Trophoblast cell (in vitro differentiated cells and primary cell): Measurements from ENCODE around the gene COL4A2. TPM values are rescaled to one million over a fixed set of nuclear protein-coding genes. Genes with fewer than 3 reads are reported as not detected.

Experiments
- DNase-seq, 2 donors: peaks; one replicate each; pipeline ENCODE4 v3.0.0-alpha.2; 2016
- H2AFZ ChIP-seq: 2 replicates; pipeline ENCODE4 v1.6.1; 2013; ENCODE audit warnings: low read length, moderate library complexity, mild to moderate bottlenecking; ENCODE audit not compliant: insufficient read depth, poor library complexity
- H2AK5ac ChIP-seq: 2 replicates; pipeline ENCODE4 v1.6.1; 2013; ENCODE audit warnings: mild to moderate bottlenecking, low read length
- H2BK120ac ChIP-seq: 2 replicates; pipeline ENCODE4 v1.6.1; 2013; ENCODE audit warnings: low read length, mild to moderate bottlenecking, moderate library complexity; ENCODE audit not compliant: insufficient read depth, poor library complexity
- H2BK12ac ChIP-seq: 2 replicates; pipeline ENCODE4 v1.6.1; 2013; ENCODE audit warnings: mild to moderate bottlenecking, low read length, moderate library complexity
- H2BK5ac ChIP-seq: 2 replicates; pipeline ENCODE4 v1.6.1; 2013; ENCODE audit warnings: low read length, low read depth, moderate library complexity, mild to moderate bottlenecking; ENCODE audit not compliant: poor library complexity
- H3K14ac ChIP-seq: 2 replicates; pipeline ENCODE4 v1.6.1; 2013; ENCODE audit warnings: mild to moderate bottlenecking, low read length
- H3K18ac ChIP-seq: 2 replicates; pipeline ENCODE4 v1.6.1; 2013; ENCODE audit warnings: mild to moderate bottlenecking, low read length
- H3K23ac ChIP-seq: 2 replicates; pipeline ENCODE4 v1.6.1; 2013; ENCODE audit warnings: low read length
- H3K27ac ChIP-seq: 2 replicates; pipeline ENCODE4 v1.5.1; 2013; ENCODE audit warnings: low read depth, mild to moderate bottlenecking, inconsistent platforms, low read length, moderate library complexity
- H3K27me3 ChIP-seq: 2 replicates; pipeline ENCODE4 v1.6.1; 2013; ENCODE audit warnings: inconsistent platforms, mild to moderate bottlenecking, low read length, moderate library complexity; ENCODE audit not compliant: insufficient read depth
- H3K36me3 ChIP-seq, 2 experiments: 1 replicate in 1 of 2; 2 replicates in 1 of 2; pipeline ENCODE4 v1.6.1; 2013; ENCODE audit warnings: low read length in 2 of 2, mild to moderate bottlenecking in 2 of 2, moderate library complexity in 1 of 2; ENCODE audit not compliant: insufficient read depth in 2 of 2, control insufficient read depth in 1 of 2
- H3K4ac ChIP-seq: 2 replicates; pipeline ENCODE4 v1.6.1; 2013; ENCODE audit warnings: low read depth, mild to moderate bottlenecking, low read length, moderate library complexity
- H3K4me1 ChIP-seq, 2 experiments: 1 replicate in 1 of 2; 2 replicates in 1 of 2; pipeline ENCODE4 v1.6.1; 2013; ENCODE audit warnings: low read length in 2 of 2, mild to moderate bottlenecking in 2 of 2, moderate library complexity in 1 of 2; ENCODE audit not compliant: insufficient read depth in 2 of 2, control insufficient read depth in 1 of 2
- H3K4me2 ChIP-seq: 2 replicates; pipeline ENCODE4 v1.6.1; 2013; ENCODE audit warnings: inconsistent platforms, mild to moderate bottlenecking, low read length, moderate library complexity
- H3K4me3 ChIP-seq: 2 replicates; pipeline ENCODE4 v1.5.1; 2013; ENCODE audit warnings: mild to moderate bottlenecking, low read depth, low read length, inconsistent platforms
- H3K79me1 ChIP-seq: one replicate; pipeline ENCODE4 v1.6.1; 2013; ENCODE audit warnings: low read length
- H3K79me2 ChIP-seq: 2 replicates; pipeline ENCODE4 v1.6.1; 2013; ENCODE audit warnings: low read length, mild to moderate bottlenecking; ENCODE audit not compliant: control insufficient read depth, insufficient read depth, poor library complexity
- H3K9ac ChIP-seq: 2 replicates; pipeline ENCODE4 v1.6.1; 2013; ENCODE audit warnings: mild to moderate bottlenecking, low read length
- H3K9me3 ChIP-seq: 2 replicates; pipeline ENCODE4 v1.6.1; 2013; ENCODE audit warnings: low read depth, mild to moderate bottlenecking, control low read depth, inconsistent platforms, low read length; ENCODE audit not compliant: insufficient read depth
- H4K12ac ChIP-seq: 2 replicates; pipeline ENCODE4 v1.6.1; 2013; ENCODE audit warnings: low read depth, mild to moderate bottlenecking, low read length, moderate library complexity
- H4K8ac ChIP-seq: 2 replicates; pipeline ENCODE4 v1.6.1; 2013; ENCODE audit warnings: low read depth, mild to moderate bottlenecking, low read length, moderate library complexity
- H4K91ac ChIP-seq: one replicate; pipeline ENCODE4 v1.6.1; 2013; ENCODE audit warnings: low read depth, mild to moderate bottlenecking, low read length, moderate library complexity
- WGBS: extraction: QIAGEN DNeasy Blood & Tissue Kit; methylation state at CpG from one replicate; pipeline ENCODE4 v1.1.7; 2013; ENCODE audit warnings: missing lambda C conversion rate; ENCODE audit not compliant: insufficient read length, insufficient coverage; ENCODE audit errors: extremely low coverage; 5-methylcytosine and 5-hydroxymethylcytosine counted together
- polyA plus RNA-seq: library from polyadenylated mRNA; stranded (reverse); fragments of 200-250 nt; gene quantifications from 2 replicates; pipeline ENCODE4 v1.2.3, GENCODE V29; 2013

COL4A2 gene
- 769 and 825 TPM in 2 replicates for polyA plus RNA-seq

DNA sequence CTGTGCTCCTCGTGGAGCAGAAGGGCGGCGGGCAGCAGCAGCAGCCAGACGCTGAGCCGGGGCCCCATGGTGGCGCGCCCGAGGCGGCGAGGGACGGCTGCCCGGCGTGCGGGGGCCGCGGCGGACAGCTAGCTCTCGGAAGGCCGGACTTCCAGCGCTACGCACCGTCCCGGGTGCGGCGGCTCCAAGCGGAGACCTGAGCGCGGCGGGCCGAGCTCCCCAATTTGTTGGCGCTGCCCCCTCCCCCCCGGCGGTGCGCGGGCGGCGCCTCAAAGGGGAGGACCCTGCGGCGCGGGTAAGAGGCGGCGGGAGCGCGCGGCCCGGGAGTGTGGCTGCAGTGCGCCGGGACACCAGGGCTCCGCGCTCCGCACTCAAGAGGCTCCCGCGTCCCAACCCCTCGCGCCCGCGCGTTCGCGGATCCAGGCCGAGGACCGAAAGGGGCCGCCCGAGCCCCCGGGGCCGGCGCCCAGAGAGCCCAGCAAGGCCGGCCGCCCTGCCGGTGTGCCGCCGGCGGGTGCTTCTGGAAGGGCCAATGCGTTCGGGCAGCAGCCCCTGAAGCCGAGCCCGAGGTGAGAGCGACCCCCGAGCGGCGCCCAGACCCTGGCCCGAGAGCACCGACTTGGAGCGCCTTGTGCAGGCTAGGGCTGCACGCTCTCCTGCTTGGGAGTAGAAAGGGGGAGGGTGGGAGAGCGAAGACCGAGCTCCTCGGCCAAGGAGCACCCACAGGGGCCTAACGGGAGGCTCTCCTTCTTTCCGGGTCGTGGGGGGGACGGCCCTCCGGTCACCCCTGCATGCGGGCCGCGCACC lies at the start of gene COL4A2, which contains the start of gene COL4A1:
Gene COL4A2, plus strand, starts transcription at position 325 of the 807 bp plus-strand sequence. CDS start 620 bp downstream, outside the sequence.
Gene COL4A1, minus strand, starts transcription at position 198 of the 807 bp plus-strand sequence. Its CDS starts 130 bp downstream, at position 68.
- Histone ChIP-seq H3K4ac (peak within 1 kb of the TSS; percentile 84), H3K79me1 (peaks cover 45% of the 10 kb centered on the region), H3K4me3 (peak within 1 kb of the TSS; percentile 93), H4K91ac (peak within 1 kb of the TSS; percentile 78), H2AFZ (peak within 1 kb of the TSS; percentile 74), H3K9ac (peak within 1 kb of the TSS; percentile 94), H4K12ac (peak within 1 kb of the TSS; percentile 49), H2BK120ac (peak within 1 kb of the TSS; percentile 60), H3K14ac (peak within 1 kb of the TSS; percentile 89), H4K8ac (peak within 1 kb of the TSS; percentile 64), H3K4me1 (peaks cover 34 to 43% of the 10 kb centered on the region in 2 experiments), H3K4me2 (peak within 1 kb of the TSS; percentile 72), H2BK12ac (peak within 1 kb of the TSS; percentile 47), H3K18ac (peak within 1 kb of the TSS; percentile 81), H3K27ac (peak within 1 kb of the TSS; percentile 66), H3K23ac (peak within 1 kb of the TSS; percentile 18), H2BK5ac (peak within 1 kb of the TSS; percentile 93), H2AK5ac (peak within 1 kb of the TSS; percentile 63), H3K79me2 (peaks cover 43% of the 10 kb centered on the region), H3K36me3 (peaks cover 18 to 35% of the 10 kb centered on the region in 2 experiments), H3K9me3 (no peaks in the 10 kb centered on the region), H3K27me3 (no peaks in the 10 kb centered on the region)
- DNase-seq: peak; percentile 25 to 69
- no CpG with 5 or more reads among the region's 96 CpGs for WGBS

- no peak overlapping the region for H3K23ac ChIP-seq
- H3K4me3 ChIP-seq: no peak overlapping the region
- DNase-seq: no peak
- H2AK5ac ChIP-seq: no peak overlapping the region
- H3K9me3 ChIP-seq: no peaks in the 10 kb centered on the region
- no peaks in the 10 kb centered on the region for H3K27me3 ChIP-seq
- no peak overlapping the region for H3K27ac ChIP-seq
- no peak overlapping the region for H3K18ac ChIP-seq
- H3K79me2 ChIP-seq: peaks cover 2% of the 10 kb centered on the region
- no peak overlapping the region for H3K4ac ChIP-seq
- no peak overlapping the region for H2BK5ac ChIP-seq
- no peak overlapping the region for H3K4me2 ChIP-seq
- H3K14ac ChIP-seq: no peak overlapping the region
- no peak overlapping the region for H4K12ac ChIP-seq
- H2AFZ ChIP-seq: no peak overlapping the region
- H4K8ac ChIP-seq: no peak overlapping the region
- H3K36me3 ChIP-seq: peaks cover 3 to 7% of the 10 kb centered on the region in 2 experiments
- H3K4me1 ChIP-seq: peaks cover 11 to 21% of the 10 kb centered on the region in 2 experiments
- H4K91ac ChIP-seq: no peak overlapping the region
- no CpG with 5 or more reads among the region's 3 CpGs for WGBS
- H2BK12ac ChIP-seq: no peak overlapping the region
- no peak overlapping the region for H2BK120ac ChIP-seq
- peaks cover 10% of the 10 kb centered on the region for H3K79me1 ChIP-seq
- no peak overlapping the region for H3K9ac ChIP-seq
These were observed 49.7 kb upstream of the COL4A2 start for GRCh38 chr13:110257408-110257807.

GRCh38 chr13:110258876-110259631 lies 48.0 kb upstream of the COL4A2 start:
- Histone ChIP-seq H4K12ac (no peak overlapping the region), H3K79me1 (peaks cover 8% of the 10 kb centered on the region)
- no CpG with 5 or more reads among the region's 12 CpGs for WGBS

DNA sequence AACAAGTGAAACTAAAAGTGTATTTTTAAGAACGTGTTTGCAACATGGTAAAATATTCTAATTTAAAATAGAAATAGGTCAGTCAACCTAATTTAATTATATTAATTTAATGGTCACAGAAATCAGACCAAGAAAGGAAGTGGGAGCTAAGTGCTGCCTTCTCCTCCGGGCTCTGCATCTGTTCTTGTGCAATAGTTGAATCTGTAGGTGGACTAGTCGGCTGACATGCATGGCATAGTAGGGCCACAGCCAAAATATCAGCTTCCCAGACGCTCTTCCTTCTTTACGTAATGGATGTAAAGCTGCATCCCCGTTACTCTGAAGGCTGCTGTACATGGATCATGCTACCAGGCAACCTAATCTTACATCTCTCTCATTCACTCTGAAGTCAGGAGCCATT lies 47.4 kb upstream of the COL4A2 start:
- WGBS: no CpG with 5 or more reads among the region's 6 CpGs
- Histone ChIP-seq H3K79me2 (peaks cover 2% of the 10 kb centered on the region), H2AK5ac (no peak overlapping the region), H4K91ac (no peak overlapping the region), H3K18ac (no peak overlapping the region), H3K36me3 (peaks cover 3 to 8% of the 10 kb centered on the region in 2 experiments), H2BK12ac (no peak overlapping the region), H2BK120ac (no peak overlapping the region), H4K12ac (no peak overlapping the region), H2BK5ac (no peak overlapping the region), H3K4me3 (no peak overlapping the region), H3K27me3 (no peaks in the 10 kb centered on the region), H3K4me2 (no peak overlapping the region), H3K23ac (no peak overlapping the region), H4K8ac (no peak overlapping the region), H3K4ac (no peak overlapping the region), H3K79me1 (peaks cover 6% of the 10 kb centered on the region), H3K14ac (no peak overlapping the region), H3K27ac (no peak overlapping the region), H3K9ac (no peak overlapping the region), H3K4me1 (peaks cover 18 to 27% of the 10 kb centered on the region in 2 experiments), H3K9me3 (no peaks in the 10 kb centered on the region), H2AFZ (no peak overlapping the region)
- no peak for DNase-seq

More at GRCh38 chr13:110258876-110259631, 48.0 kb upstream of the COL4A2 start:
- Histone ChIP-seq H3K9me3 (no peaks in the 10 kb centered on the region), H2BK120ac (no peak overlapping the region), H3K36me3 (peaks cover 3 to 7% of the 10 kb centered on the region in 2 experiments), H3K9ac (no peak overlapping the region), H3K23ac (no peak overlapping the region), H3K79me2 (peaks cover 2% of the 10 kb centered on the region), H3K27me3 (no peaks in the 10 kb centered on the region), H2AFZ (no peak overlapping the region), H2BK5ac (no peak overlapping the region), H4K8ac (no peak overlapping the region), H3K14ac (no peak overlapping the region), H3K18ac (no peak overlapping the region), H2AK5ac (no peak overlapping the region), H2BK12ac (no peak overlapping the region), H3K4me2 (no peak overlapping the region), H3K4me1 (peaks cover 17 to 29% of the 10 kb centered on the region in 2 experiments), H3K4me3 (no peak overlapping the region), H3K27ac (no peak overlapping the region), H3K4ac (no peak overlapping the region), H4K91ac (no peak overlapping the region)
- DNase-seq: no peak
